Measurements from ENCODE around the gene NHS.

NHS gene

GRCh38 chrX:17601441-17602200 is 226.6 kb downstream of the NHS start:
- Histone ChIP-seq H3F3A (ENCODE audit: control insufficient read depth, insufficient read depth) (no peaks in the 10 kb centered on the region), H3K4me1 (ENCODE audit: control insufficient read depth, low read length) (no peaks in the 10 kb centered on the region), H3K4me3 (ENCODE audit: low read length) (no peak overlapping the region), H3K9me2 (replicated peaks; ENCODE audit: control insufficient read depth, low read length) (no peaks in the 10 kb centered on the region), H3K79me2 (ENCODE audit: control insufficient read depth, low read length) (no peaks in the 10 kb centered on the region), H3K9me3 (ENCODE audit: control insufficient read depth, insufficient read depth, low read length) (no peaks in the 10 kb centered on the region), H3K36me3 (ENCODE audit: control insufficient read depth, low read length) (no peaks in the 10 kb centered on the region), H3K4me2 (ENCODE audit: low read length) (no peak overlapping the region), H4K20me1 (ENCODE audit: control insufficient read depth, insufficient read depth, low read depth, low read length) (no peaks in the 10 kb centered on the region), H3K27ac (ENCODE audit: low read depth, low read length) (no peak overlapping the region), H3K27me3 (ENCODE audit: control insufficient read depth, low read length) (no peaks in the 10 kb centered on the region)
- TF ChIP-seq EZH2phosphoT487 (IDR thresholded peaks at IDR 0.05; ENCODE audit: borderline replicate concordance, low read length) (no peak), CTCF (IDR thresholded peaks at IDR 0.05; ENCODE audit: low read depth, low read length, poor library complexity, severe bottlenecking) (no peak)

GRCh38 chrX:17602245-17602644 is 227.2 kb downstream of the NHS start:
- no peaks in the 10 kb centered on the region for H3K9me2 ChIP-seq (replicated peaks; ENCODE audit: control insufficient read depth, low read length)
- H3K4me2 ChIP-seq (ENCODE audit: low read length) = no peak overlapping the region
- no peak overlapping the region for H3K27ac ChIP-seq (ENCODE audit: low read depth, low read length)
- no peaks in the 10 kb centered on the region for H3K9me3 ChIP-seq (ENCODE audit: control insufficient read depth, insufficient read depth, low read length)
- H3K27me3 ChIP-seq (ENCODE audit: control insufficient read depth, low read length) = no peaks in the 10 kb centered on the region
- H3K4me1 ChIP-seq (ENCODE audit: control insufficient read depth, low read length) = no peaks in the 10 kb centered on the region
- no peaks in the 10 kb centered on the region for H4K20me1 ChIP-seq (ENCODE audit: control insufficient read depth, insufficient read depth, low read depth, low read length)
- no peaks in the 10 kb centered on the region for H3K79me2 ChIP-seq (ENCODE audit: control insufficient read depth, low read length)
- H3F3A ChIP-seq (ENCODE audit: control insufficient read depth, insufficient read depth) = no peaks in the 10 kb centered on the region
- TF ChIP-seq EZH2phosphoT487 (IDR thresholded peaks at IDR 0.05; ENCODE audit: borderline replicate concordance, low read length) (no peak), CTCF (IDR thresholded peaks at IDR 0.05; ENCODE audit: low read depth, low read length, poor library complexity, severe bottlenecking) (no peak)
- no peak overlapping the region for H3K4me3 ChIP-seq (ENCODE audit: low read length)
- H3K36me3 ChIP-seq (ENCODE audit: control insufficient read depth, low read length) = no peaks in the 10 kb centered on the region

GRCh38 chrX:17603196-17603595 is 228.2 kb downstream of the NHS start:
- H4K20me1 ChIP-seq (ENCODE audit: control insufficient read depth, insufficient read depth, low read depth, low read length) = no peaks in the 10 kb centered on the region
- no peaks in the 10 kb centered on the region for H3K79me2 ChIP-seq (ENCODE audit: control insufficient read depth, low read length)
- H3K27ac ChIP-seq (ENCODE audit: low read depth, low read length) = no peak overlapping the region
- H3K4me2 ChIP-seq (ENCODE audit: low read length) = no peak overlapping the region
- no peaks in the 10 kb centered on the region for H3K9me3 ChIP-seq (ENCODE audit: control insufficient read depth, insufficient read depth, low read length)
- no peak for TF ChIP-seq CTCF (IDR thresholded peaks at IDR 0.05; ENCODE audit: low read depth, low read length, poor library complexity, severe bottlenecking)
- TF ChIP-seq EZH2phosphoT487 (IDR thresholded peaks at IDR 0.05; ENCODE audit: borderline replicate concordance, low read length) = no peak
- no peaks in the 10 kb centered on the region for H3K36me3 ChIP-seq (ENCODE audit: control insufficient read depth, low read length)
- no peaks in the 10 kb centered on the region for H3F3A ChIP-seq (ENCODE audit: control insufficient read depth, insufficient read depth)
- no peaks in the 10 kb centered on the region for H3K4me1 ChIP-seq (ENCODE audit: control insufficient read depth, low read length)
- H3K27me3 ChIP-seq (ENCODE audit: control insufficient read depth, low read length) = no peaks in the 10 kb centered on the region
- H3K9me2 ChIP-seq (replicated peaks; ENCODE audit: control insufficient read depth, low read length) = no peaks in the 10 kb centered on the region
- H3K4me3 ChIP-seq (ENCODE audit: low read length) = no peak overlapping the region

Measured in DOHH2 (cell line).